NCI-H1694 (cell line): ENCODE measurements around the gene ANP32B.
A peak's percentile ranks its signal among the peaks of the same experiment; 100 is the strongest.
"Not testable (repeated sequence)": the region's sequence is repeated elsewhere in the genome, so short reads cannot be mapped to it uniquely, and the experiment has no call there.

ENCODE experiments used
- DNase-seq: peaks from one replicate; lab custom pipeline; 2025; lab: John Stamatoyannopoulos, UW

ANP32B gene

DNA sequence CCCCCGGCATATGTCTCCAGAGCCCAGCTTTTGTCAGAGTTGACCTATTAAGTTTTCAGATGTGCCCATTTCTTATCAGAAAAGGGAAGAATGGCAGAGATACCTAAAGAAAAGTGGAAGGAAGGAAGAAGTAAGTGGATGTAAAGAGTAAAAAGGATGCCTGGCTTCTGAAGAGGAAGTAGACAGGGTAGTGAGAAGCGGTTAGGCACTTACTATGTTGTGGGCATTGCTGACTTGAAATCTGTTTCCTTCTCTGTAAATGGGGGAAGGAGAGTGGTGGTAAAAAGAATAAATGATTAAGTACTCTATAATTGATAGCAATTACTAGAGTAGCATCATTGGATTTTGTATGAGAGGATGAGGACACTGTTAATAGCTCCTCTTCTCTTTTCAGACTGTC, 9.9 kb downstream of the ANP32B start:
- DNase-seq: no peak

- DNase-seq: no peak
These were observed 11.6 kb downstream of the ANP32B start for GRCh38 chr9:97994703-97995102.

- not testable (repeated sequence) for DNase-seq
These were observed 13.5 kb downstream of the ANP32B start for GRCh38 chr9:97996676-97997075.

- no peak for DNase-seq
These were observed 14.5 kb downstream of the ANP32B start for GRCh38 chr9:97997330-97998276.

GRCh38 chr9:98002808-98003207, 19.7 kb downstream of the ANP32B start:
- DNase-seq: peak; percentile 60

DNA sequence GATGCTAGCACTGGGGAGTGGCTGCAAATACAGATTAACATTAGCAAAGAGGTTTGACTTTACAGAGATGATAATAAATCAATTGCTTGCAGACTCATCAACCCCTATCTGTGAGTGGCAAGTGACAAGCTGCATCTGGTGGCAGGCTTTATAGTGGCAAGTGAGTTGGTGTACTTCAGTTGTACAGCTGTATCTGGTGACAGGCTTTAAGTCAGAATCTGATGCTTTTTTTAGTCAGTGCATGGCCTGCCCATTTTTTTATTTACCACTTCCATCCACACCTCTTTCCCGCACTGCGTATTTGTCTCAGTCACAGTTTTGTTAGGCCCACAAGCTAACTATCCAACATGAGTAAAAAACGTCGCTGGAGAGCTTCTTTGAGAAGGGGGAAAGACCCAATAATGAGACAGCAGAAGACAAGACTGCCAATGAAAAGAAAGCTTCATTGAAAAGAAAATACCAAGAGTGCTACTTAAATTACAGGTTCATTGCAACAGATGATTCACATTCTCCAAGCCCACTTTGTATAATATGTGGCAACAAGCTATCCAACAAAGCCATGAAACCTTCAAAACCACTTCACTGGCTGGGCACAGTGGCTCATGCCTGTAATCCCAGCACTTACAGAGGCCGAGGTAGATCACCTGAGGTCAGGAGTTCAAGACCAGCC, 23.1 kb downstream of the ANP32B start:
- no peak for DNase-seq

GRCh38 chr9:98007251-98007928, 24.2 kb downstream of the ANP32B start:
- DNase-seq: no peak

GRCh38 chr9:98008764-98009163, 25.6 kb downstream of the ANP32B start:
- DNase-seq: no peak

GRCh38 chr9:98009437-98009836, 26.3 kb downstream of the ANP32B start:
- DNase-seq: no peak

DNA sequence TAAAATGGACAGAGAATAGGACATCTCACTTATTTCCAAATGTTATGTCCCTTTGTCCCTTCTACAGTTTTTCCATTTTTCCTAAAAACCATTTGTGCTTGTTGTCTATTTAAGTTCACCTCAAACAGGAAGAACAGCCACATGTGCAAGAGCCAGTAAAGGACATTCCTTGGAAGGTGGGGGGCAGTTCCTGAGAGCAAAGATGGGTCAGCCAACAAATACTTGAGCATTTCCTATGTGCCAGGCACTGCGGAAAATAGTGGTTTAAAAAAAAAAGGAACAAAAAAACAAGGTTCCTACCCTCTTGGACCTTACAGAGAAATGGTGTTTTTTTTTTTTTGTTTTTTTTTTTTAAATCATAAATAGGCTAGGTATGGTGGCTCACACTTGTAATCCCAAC, 26.8 kb downstream of the ANP32B start:
- DNase-seq: no peak

DNA sequence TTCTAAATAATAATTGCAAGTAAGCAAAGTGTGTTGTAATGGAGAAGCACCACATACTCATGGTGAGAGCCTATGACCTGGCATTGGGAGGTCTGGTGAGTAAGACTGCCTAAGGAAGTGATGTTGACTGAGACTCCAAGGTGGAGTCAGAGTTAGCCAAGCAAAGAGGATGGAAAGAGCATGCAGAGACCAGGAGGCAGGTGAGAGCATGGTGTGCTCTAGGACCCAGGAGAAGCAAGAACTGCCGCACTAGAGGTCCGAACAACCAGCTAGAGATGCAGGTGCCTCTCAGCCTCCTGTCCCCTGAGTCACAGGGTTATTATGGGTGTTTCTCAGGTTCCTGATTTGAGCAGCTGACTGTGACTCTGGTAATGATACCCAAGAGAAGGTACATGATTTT, 27.3 kb downstream of the ANP32B start:
- no peak for DNase-seq

DNA sequence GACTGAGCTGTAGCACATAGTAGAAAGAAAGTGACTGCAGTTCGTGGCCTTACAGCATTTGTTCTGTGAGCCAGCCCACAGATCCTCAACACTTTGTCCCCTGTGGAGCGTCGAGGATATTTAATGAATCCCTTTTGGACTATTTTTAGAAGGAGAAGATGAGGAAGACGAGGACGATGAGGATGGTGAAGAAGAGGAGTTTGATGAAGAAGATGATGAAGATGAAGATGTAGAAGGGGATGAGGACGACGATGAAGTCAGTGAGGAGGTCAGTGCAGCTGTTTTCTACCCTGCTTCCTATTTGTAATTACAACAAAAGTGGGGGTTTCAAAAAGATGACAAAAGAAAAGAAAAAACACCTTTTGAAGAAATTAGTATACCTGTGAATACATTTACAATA, 28.0 kb downstream of the ANP32B start:
- no peak for DNase-seq

DNA sequence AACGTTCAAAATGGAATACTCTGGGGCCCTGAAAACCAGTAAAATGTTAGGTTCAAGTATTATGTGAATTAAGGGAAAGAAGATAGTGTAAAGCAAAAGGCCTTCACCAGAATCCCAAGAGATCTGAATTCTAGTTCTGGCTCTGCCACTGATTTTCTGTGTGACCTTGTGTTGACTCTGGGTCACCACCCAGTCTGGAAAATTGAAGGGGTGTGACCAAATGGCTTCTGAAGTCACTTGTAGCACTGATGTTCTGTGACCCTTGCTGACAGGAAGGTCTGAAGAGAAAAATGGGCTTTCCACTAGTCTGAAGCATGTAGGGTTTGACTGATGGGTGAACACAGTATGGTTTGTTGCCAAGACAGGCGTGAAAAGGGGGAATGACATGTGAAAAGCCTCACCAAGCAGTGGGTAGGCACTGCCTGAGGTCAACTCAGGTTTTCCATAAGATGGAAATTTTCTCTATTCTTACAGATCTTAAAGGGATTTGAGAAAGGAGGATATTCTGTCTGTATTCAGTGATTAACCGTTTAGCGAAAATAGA, 33.1 kb downstream of the ANP32B start:
- no peak for DNase-seq

- no peak for DNase-seq
These were observed 34.2 kb downstream of the ANP32B start for GRCh38 chr9:98017306-98017705.

- DNase-seq: no peak
These were observed 35.2 kb downstream of the ANP32B start for GRCh38 chr9:98018347-98018746.

GRCh38 chr9:98019098-98019497, 36.0 kb downstream of the ANP32B start:
- no peak for DNase-seq

GRCh38 chr9:98019869-98020268, 36.7 kb downstream of the ANP32B start:
- not testable (repeated sequence) for DNase-seq

- DNase-seq: no peak
These were observed 37.5 kb downstream of the ANP32B start for GRCh38 chr9:98020476-98021145.

DNA sequence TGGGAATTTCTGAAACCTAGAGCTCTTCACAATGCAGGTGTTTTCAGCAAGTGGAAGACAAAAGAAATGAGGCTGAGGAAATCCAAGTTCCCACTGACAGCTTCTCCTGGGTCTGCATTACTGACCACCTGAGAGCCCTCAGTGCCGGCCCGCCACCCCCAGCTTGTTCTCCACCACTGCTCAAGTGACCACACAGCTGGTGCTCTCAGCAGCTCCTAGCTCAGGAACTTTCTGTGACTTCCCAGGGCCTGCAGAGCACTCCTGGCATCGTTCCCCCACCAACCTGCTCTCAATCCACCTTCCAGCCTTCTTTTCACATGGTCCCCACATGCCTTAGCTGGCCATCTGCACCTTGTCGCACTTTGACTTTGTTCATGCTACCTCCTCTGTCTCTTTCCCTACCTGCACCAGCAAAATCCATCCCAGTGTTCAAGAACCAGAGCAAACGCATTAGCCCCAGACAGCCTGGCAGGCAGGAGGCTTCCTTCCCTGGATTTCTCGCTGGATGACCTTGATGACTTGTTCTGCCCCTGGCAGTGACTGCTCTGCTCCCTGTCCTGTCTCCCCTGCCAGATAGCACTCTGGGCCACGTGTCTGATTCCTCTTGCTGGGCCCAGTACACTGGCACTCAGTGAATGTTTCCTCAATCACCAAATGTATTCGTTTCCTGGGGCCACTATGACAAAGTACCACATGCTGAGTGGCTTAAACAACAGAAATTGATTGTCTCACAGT, 38.3 kb downstream of the ANP32B start:
- no peak for DNase-seq

DNA sequence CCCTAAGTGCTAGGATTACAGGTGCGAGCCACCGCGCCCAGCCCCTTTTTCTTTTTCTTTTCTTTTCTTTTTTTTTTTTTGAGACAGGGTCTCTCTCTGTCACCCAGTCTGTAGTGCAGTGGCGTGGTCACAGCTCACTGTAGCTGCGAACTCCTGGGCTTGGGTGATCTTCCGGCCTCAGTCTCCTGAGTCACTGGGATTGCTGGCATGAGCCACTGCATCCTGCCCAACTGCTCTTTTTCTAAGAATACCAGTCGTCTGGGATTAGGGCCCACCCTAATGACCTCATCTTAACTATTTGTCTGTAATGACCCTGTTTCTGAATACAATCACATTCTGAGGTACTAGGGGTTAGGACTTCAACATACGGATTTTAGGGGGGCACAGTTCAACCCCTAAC, 39.3 kb downstream of the ANP32B start:
- DNase-seq: no peak

GRCh38 chr9:98024702-98025101, 41.6 kb downstream of the ANP32B start:
- DNase-seq: no peak
